Calu3 (cell line): ENCODE measurements around the gene WFIKKN1. TPM values are rescaled to one million over a fixed set of nuclear protein-coding genes. Genes with fewer than 3 reads are reported as not detected.
A peak's percentile ranks its signal among the peaks of the same experiment; 100 is the strongest.

Source experiments
- BruUV-seq: library from RNA; stranded (reverse); fragments of 400-500 nt; replicated peaks from 2 replicates; lab custom pipeline; 2021; lab: Mats Ljungman, UMichigan
- CTCF ChIA-PET: fragments of 300-600 bp; sonication (Branson Sonifier 250); formaldehyde crosslinking; loops from one replicate; lab custom pipeline; 2022; ENCODE audit warnings: antibody characterized with exemption; lab: Charles Lee
- DNase-seq: peaks from one replicate; pipeline ENCODE4 v3.0.0; 2022
- H3K27ac Mint-ChIP-seq: one replicate; pipeline ENCODE4 v1.8.0; 2022; ENCODE audit warnings: mixed read lengths; ENCODE audit not compliant: unreplicated experiment
- H3K27me3 Mint-ChIP-seq: one replicate; pipeline ENCODE4 v1.8.0; 2022; ENCODE audit warnings: mixed read lengths; ENCODE audit not compliant: unreplicated experiment
- H3K36me3 Mint-ChIP-seq: one replicate; pipeline ENCODE4 v1.8.0; 2022; ENCODE audit warnings: mild to moderate bottlenecking, moderate library complexity, mixed read lengths; ENCODE audit not compliant: insufficient read depth, unreplicated experiment
- H3K4me1 Mint-ChIP-seq: one replicate; pipeline ENCODE4 v1.8.0; 2022; ENCODE audit warnings: mild to moderate bottlenecking, low read depth, mixed read lengths; ENCODE audit not compliant: unreplicated experiment
- H3K4me3 Mint-ChIP-seq: one replicate; pipeline ENCODE4 v1.8.0; 2022; ENCODE audit warnings: mild to moderate bottlenecking, low read depth, moderate library complexity, mixed read lengths; ENCODE audit not compliant: unreplicated experiment
- H3K9me3 Mint-ChIP-seq: one replicate; pipeline ENCODE4 v1.8.0; 2022; ENCODE audit warnings: low read depth, mixed read lengths; ENCODE audit not compliant: unreplicated experiment
- CTCF ChIP-seq: fragments of 200-600 bp; IDR thresholded peaks from one replicate; pipeline ENCODE4 v1.8.0; 2022; ENCODE audit warnings: antibody characterized with exemption; ENCODE audit not compliant: unreplicated experiment
- intact Hi-C: fragments of 100-400 bp; cut with micrococcal nuclease; formaldehyde crosslinking; loops from one replicate; pipeline ENCODE4 v1.10.0; 2022; ENCODE audit not compliant: unreplicated experiment
- total RNA-seq: library from RNA; stranded (reverse); gene quantifications from 2 replicates; pipeline ENCODE4 v1.2.3, GENCODE V29; 2022

Gene WFIKKN1
- total RNA-seq, 1 experiment from 2014 or later: 0.90 TPM

GRCh38 chr16:680967-681745 lies 50.4 kb downstream of the WFIKKN1 start:
- no TSS peak for BruUV-seq
- Mint-ChIP-seq H3K4me1 (peaks cover 22% of the 10 kb centered on the region), H3K36me3 (peaks cover 85% of the 10 kb centered on the region), H3K4me3 (peak overlapping the region; percentile 94), H3K27me3 (no peaks in the 10 kb centered on the region), H3K9me3 (no peaks in the 10 kb centered on the region), H3K27ac (peak overlapping the region; percentile 89)
- intact Hi-C loops: no loop called here
- CTCF ChIA-PET: interaction anchor here (1.2 kb wide), 1 partner anchor 9 kb away, joined by 3 read pairs; the partner anchor contains the start of gene WDR24
- no peak for TF ChIP-seq CTCF
- DNase-seq: peak; percentile 62

- CTCF ChIA-PET: interaction anchor here (1.2 kb wide), 1 partner anchor 8 kb away, joined by 3 read pairs; the partner anchor contains the start of gene WDR24
- intact Hi-C loops: no loop called here
- Mint-ChIP-seq H3K9me3 (no peaks in the 10 kb centered on the region), H3K36me3 (peaks cover 89% of the 10 kb centered on the region), H3K4me3 (peak overlapping the region; percentile 94), H3K27ac (peak overlapping the region; percentile 89), H3K4me1 (peaks cover 18% of the 10 kb centered on the region), H3K27me3 (no peaks in the 10 kb centered on the region)
- BruUV-seq: TSS peak; percentile 75
- no peak for TF ChIP-seq CTCF
- DNase-seq: peak; percentile 53
These were observed 51.1 kb downstream of the WFIKKN1 start for GRCh38 chr16:681746-682427.

GRCh38 chr16:682493-683395 lies 52.0 kb downstream of the WFIKKN1 start:
- CTCF ChIA-PET: no interaction called here
- intact Hi-C loops: no loop called here
- Mint-ChIP-seq H3K27me3 (no peaks in the 10 kb centered on the region), H3K9me3 (no peaks in the 10 kb centered on the region), H3K4me1 (peaks cover 16% of the 10 kb centered on the region), H3K27ac (peak overlapping the region; percentile 89), H3K4me3 (peak overlapping the region; percentile 94), H3K36me3 (peaks cover 88% of the 10 kb centered on the region)
- TF ChIP-seq CTCF: no peak
- TSS peak; percentile 65 for BruUV-seq
- DNase-seq: no peak
